ENCODE results near the gene YTHDC2. TPM values are rescaled to one million over a fixed set of nuclear protein-coding genes. Genes with fewer than 3 reads are reported as not detected.

The YTHDC2 gene
- total and polyA plus RNA-seq, 2 of the 13 experiments (the other 11 are each of a cell fraction or from before 2014, with no cell fraction given), result 6.7 to 17.8 TPM

- TF ChIP-seq TFDP2 (CRISPR knock-in tag; IDR thresholded peaks at IDR 0.05) (0 out of 2 replicates have a peak, but pooled peaks have one; percentile 50), ZNF780A (CRISPR knock-in tag; IDR thresholded peaks at IDR 0.05) (no peak), ZNF878 (CRISPR knock-in tag; IDR thresholded peaks at IDR 0.05) (no peak), BCL6 (CRISPR knock-in tag; IDR thresholded peaks at IDR 0.05) (0 out of 2 replicates have a peak, but pooled peaks have one; percentile 8), RELA (CRISPR knock-in tag; IDR thresholded peaks at IDR 0.05) (no peak), KLF15 (CRISPR knock-in tag; IDR thresholded peaks at IDR 0.05; ENCODE audit: borderline replicate concordance) (no peak), ZNF747 (CRISPR knock-in tag; IDR thresholded peaks at IDR 0.05; ENCODE audit: borderline replicate concordance) (no peak), ZBTB25 (CRISPR knock-in tag; IDR thresholded peaks at IDR 0.05) (peak; percentile 17; the same call in 1 of the 2 replicates), CENPT (CRISPR knock-in tag; IDR thresholded peaks at IDR 0.05; ENCODE audit: low read depth) (peak; percentile 29; the same call in 1 of the 2 replicates), ZNF3 (CRISPR knock-in tag; IDR thresholded peaks at IDR 0.05) (no peak), NR1H2 (CRISPR knock-in tag; IDR thresholded peaks at IDR 0.05; ENCODE audit: borderline replicate concordance, low read depth) (no peak), MAFF (IDR thresholded peaks at IDR 0.05; ENCODE audit: low read depth, low read length) (no peak), ZXDC (CRISPR knock-in tag; IDR thresholded peaks at IDR 0.05) (peak; percentile 29; the same call in 1 of the 2 replicates), XRCC5 (optimal IDR thresholded peaks at IDR 0.05; ENCODE audit: low read length) (peak; percentile 91), MZF1 (CRISPR knock-in tag; IDR thresholded peaks at IDR 0.05; ENCODE audit: borderline replicate concordance) (no peak), CBX5 (CRISPR knock-in tag; IDR thresholded peaks at IDR 0.05; ENCODE audit: borderline replicate concordance) (peak; percentile 27; the same call in 1 of the 2 replicates), ZC3H13 (CRISPR knock-in tag; IDR thresholded peaks at IDR 0.05) (0 out of 2 replicates have a peak, but pooled peaks have one; percentile 51), SP140L (CRISPR knock-in tag; IDR thresholded peaks at IDR 0.05; ENCODE audit: borderline replicate concordance) (no peak)
These were observed 25.5 kb upstream of the YTHDC2 start, which contains the start of gene MCC (continued) for GRCh38 chr5:113487781-113488644.

Data from HepG2 (cell line).